Loucy (cell line): ENCODE results near the gene CTNNAL1.
"Not testable (repeated sequence)": the region's sequence is repeated elsewhere in the genome, so short reads cannot be mapped to it uniquely, and the experiment has no call there.

Source experiments
- H2AFZ ChIP-seq: fragments of 200-600 bp; sonication (generic); 2 replicates; pipeline ENCODE4 v1.6.0; 2016; ENCODE audit warnings: antibody characterized with exemption, mild to moderate bottlenecking, low read length, moderate library complexity
- H3F3A ChIP-seq: fragments of 200-600 bp; 2 replicates; pipeline ENCODE4 v1.6.0; 2016; ENCODE audit warnings: antibody characterized with exemption, low read depth, mild to moderate bottlenecking
- H3K27me3 ChIP-seq: fragments of 200-600 bp; sonication (generic); 2 replicates; pipeline ENCODE4 v1.6.1; 2014; ENCODE audit warnings: low read length, mild to moderate bottlenecking; ENCODE audit not compliant: insufficient read depth, poor library complexity, severe bottlenecking
- H3K36me3 ChIP-seq: fragments of 200-600 bp; sonication (generic); 2 replicates; pipeline ENCODE4 v1.6.1; 2016; ENCODE audit warnings: low read length; ENCODE audit not compliant: insufficient read depth
- H3K4me1 ChIP-seq: fragments of 200-600 bp; sonication (generic); 2 replicates; pipeline ENCODE4 v1.5.1; 2014; ENCODE audit warnings: low read length, mild to moderate bottlenecking; ENCODE audit not compliant: insufficient read depth, poor library complexity, severe bottlenecking
- H3K4me2 ChIP-seq: fragments of 200-600 bp; sonication (generic); 2 replicates; pipeline ENCODE4 v1.6.0; 2014; ENCODE audit warnings: antibody characterized with exemption, low read length, low read depth, mild to moderate bottlenecking; ENCODE audit not compliant: poor library complexity, severe bottlenecking
- H3K4me3 ChIP-seq: fragments of 200-600 bp; sonication (generic); 2 replicates; pipeline ENCODE4 v1.5.1; 2014; ENCODE audit warnings: low read length, mild to moderate bottlenecking, mixed read lengths; ENCODE audit not compliant: poor library complexity, severe bottlenecking
- H3K79me2 ChIP-seq: fragments of 200-600 bp; sonication (generic); 2 replicates; pipeline ENCODE4 v1.6.1; 2014; ENCODE audit warnings: low read length; ENCODE audit not compliant: insufficient read depth
- H3K9ac ChIP-seq: fragments of 200-600 bp; sonication (generic); 2 replicates; pipeline ENCODE4 v1.6.0; 2014; ENCODE audit warnings: mild to moderate bottlenecking, low read depth, low read length, moderate library complexity; ENCODE audit not compliant: poor library complexity, severe bottlenecking
- H3K9me2 ChIP-seq: fragments of 200-600 bp; sonication (generic); replicated peaks from 2 replicates; pipeline ENCODE4 v1.6.1; 2016; ENCODE audit warnings: low read depth, low read length, mixed read lengths
- H3K9me3 ChIP-seq: fragments of 200-600 bp; sonication (generic); 2 replicates; pipeline ENCODE4 v1.6.1; 2014; ENCODE audit warnings: mild to moderate bottlenecking, antibody characterized with exemption, low read length, low read depth; ENCODE audit not compliant: insufficient read depth
- H4K20me1 ChIP-seq: fragments of 200-600 bp; sonication (generic); 2 replicates; pipeline ENCODE4 v1.6.0; 2014; ENCODE audit warnings: antibody characterized with exemption, low read length, mild to moderate bottlenecking; ENCODE audit not compliant: insufficient read depth, poor library complexity, severe bottlenecking
- EZH2phosphoT487 ChIP-seq: fragments of 200-600 bp; IDR thresholded peaks from 2 replicates; pipeline ENCODE4 v1.6.1; 2018; ENCODE audit warnings: antibody characterized with exemption, mild to moderate bottlenecking, moderate library complexity, borderline replicate concordance
- TF ChIP-seq, protein P1 (sequence below): fragments of 200-600 bp; sonication (generic); conservative IDR thresholded peaks from 2 replicates; pipeline ENCODE4 v1.5.1; 2014; ENCODE audit warnings: mild to moderate bottlenecking, antibody characterized with exemption, low read length

The CTNNAL1 gene, protein sequence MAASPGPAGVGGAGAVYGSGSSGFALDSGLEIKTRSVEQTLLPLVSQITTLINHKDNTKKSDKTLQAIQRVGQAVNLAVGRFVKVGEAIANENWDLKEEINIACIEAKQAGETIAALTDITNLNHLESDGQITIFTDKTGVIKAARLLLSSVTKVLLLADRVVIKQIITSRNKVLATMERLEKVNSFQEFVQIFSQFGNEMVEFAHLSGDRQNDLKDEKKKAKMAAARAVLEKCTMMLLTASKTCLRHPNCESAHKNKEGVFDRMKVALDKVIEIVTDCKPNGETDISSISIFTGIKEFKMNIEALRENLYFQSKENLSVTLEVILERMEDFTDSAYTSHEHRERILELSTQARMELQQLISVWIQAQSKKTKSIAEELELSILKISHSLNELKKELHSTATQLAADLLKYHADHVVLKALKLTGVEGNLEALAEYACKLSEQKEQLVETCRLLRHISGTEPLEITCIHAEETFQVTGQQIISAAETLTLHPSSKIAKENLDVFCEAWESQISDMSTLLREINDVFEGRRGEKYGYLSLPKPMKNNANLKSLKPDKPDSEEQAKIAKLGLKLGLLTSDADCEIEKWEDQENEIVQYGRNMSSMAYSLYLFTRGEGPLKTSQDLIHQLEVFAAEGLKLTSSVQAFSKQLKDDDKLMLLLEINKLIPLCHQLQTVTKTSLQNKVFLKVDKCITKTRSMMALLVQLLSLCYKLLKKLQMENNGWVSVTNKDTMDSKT

DNA sequence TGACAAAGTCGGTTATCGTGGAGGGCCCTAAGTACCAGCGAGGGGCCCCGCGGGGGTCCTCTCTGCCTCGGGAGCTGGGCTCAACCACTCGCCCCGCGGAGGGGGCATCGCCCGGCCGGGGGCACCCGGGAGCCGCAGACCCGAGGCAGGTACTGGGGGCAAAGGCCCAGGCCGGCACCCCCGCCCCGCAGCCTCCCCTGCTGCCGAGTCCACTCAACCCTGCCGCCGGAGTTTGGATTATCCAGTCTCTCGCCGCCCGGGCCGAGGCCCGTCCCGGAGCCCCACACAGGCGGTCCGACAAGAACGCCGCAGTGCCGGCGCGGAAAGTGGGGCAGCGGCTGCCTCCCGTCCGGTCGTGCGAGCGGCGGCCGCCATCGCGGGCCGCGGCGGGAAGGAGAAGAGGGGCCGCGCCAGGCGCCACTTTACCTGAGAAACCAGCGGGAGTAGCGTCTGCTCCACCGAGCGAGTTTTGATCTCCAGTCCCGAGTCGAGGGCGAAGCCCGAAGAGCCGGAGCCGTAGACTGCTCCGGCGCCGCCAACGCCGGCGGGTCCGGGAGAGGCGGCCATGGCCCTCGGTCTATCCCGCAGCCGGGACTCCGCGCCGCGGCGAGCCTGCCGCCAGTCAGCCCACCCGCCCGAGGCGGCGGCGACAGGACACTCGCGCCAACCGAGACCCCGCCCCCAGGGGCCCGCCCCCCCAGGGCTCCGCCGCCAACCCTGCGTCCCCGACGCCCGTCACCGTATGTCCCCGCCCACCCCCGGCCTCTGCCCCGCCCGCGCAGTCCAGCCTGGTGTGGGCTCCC is at the start of gene CTNNAL1:
Gene CTNNAL1 (minus strand): TSS at position 624 of the 803 bp plus-strand sequence. CDS start 57 bp downstream, at position 567.
- TF ChIP-seq EZH2phosphoT487 = no peak
- TF ChIP-seq, protein P1, sequence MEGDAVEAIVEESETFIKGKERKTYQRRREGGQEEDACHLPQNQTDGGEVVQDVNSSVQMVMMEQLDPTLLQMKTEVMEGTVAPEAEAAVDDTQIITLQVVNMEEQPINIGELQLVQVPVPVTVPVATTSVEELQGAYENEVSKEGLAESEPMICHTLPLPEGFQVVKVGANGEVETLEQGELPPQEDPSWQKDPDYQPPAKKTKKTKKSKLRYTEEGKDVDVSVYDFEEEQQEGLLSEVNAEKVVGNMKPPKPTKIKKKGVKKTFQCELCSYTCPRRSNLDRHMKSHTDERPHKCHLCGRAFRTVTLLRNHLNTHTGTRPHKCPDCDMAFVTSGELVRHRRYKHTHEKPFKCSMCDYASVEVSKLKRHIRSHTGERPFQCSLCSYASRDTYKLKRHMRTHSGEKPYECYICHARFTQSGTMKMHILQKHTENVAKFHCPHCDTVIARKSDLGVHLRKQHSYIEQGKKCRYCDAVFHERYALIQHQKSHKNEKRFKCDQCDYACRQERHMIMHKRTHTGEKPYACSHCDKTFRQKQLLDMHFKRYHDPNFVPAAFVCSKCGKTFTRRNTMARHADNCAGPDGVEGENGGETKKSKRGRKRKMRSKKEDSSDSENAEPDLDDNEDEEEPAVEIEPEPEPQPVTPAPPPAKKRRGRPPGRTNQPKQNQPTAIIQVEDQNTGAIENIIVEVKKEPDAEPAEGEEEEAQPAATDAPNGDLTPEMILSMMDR = no peak

DNA sequence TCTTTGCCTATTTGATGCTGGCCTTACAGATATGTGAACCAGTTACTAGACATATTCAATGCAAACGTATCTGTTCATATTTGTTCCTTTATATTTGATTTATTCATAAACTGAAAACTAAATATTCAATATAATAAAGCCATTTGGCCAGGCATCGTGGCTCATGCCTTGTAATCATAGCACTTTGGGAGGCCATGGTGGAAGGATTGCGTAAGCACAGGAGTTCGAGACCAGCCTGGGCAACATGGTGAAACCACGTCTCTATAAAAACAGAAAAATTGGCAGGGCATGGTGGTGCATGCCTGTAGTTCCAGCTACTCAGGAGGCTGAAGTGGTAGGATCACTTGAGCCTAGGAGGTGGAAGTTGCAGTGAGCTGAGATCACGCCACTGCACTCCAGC is 49.2 kb upstream of the CTNNAL1 start:
- H3K27me3 ChIP-seq = no peaks in the 10 kb centered on the region
- no peaks in the 10 kb centered on the region for H3K4me1 ChIP-seq
- H3K9me2 ChIP-seq = no peaks in the 10 kb centered on the region
- H3K4me2 ChIP-seq = no peak overlapping the region
- no peak for TF ChIP-seq EZH2phosphoT487
- TF ChIP-seq, protein P1 = no peak
- no peaks in the 10 kb centered on the region for H3F3A ChIP-seq
- peaks cover 63% of the 10 kb centered on the region; the same call in 1 of the 2 replicates for H3K36me3 ChIP-seq
- no peak overlapping the region for H2AFZ ChIP-seq
- H3K9me3 ChIP-seq = no peaks in the 10 kb centered on the region
- no peak overlapping the region for H3K4me3 ChIP-seq
- H4K20me1 ChIP-seq = no peaks in the 10 kb centered on the region
- no peaks in the 10 kb centered on the region for H3K79me2 ChIP-seq
- no peak overlapping the region for H3K9ac ChIP-seq

More for the DNA sequence above, at the start of gene CTNNAL1:
- Histone ChIP-seq H3K4me1 (peaks cover 14% of the 10 kb centered on the region), H3K27me3 (peaks cover 16% of the 10 kb centered on the region), H3K4me3 (peak within 1 kb of the TSS; percentile 84), H3K9ac (peak within 1 kb of the TSS; percentile 84), H3K9me3 (no peaks in the 10 kb centered on the region), H4K20me1 (peaks cover 3% of the 10 kb centered on the region), H3K79me2 (peaks cover 11% of the 10 kb centered on the region; the same call in 1 of the 2 replicates), H3K4me2 (peak within 1 kb of the TSS; percentile 98), H3F3A (peaks cover 6% of the 10 kb centered on the region), H3K9me2 (no peaks in the 10 kb centered on the region), H2AFZ (peak within 1 kb of the TSS; percentile 90), H3K36me3 (0 out of 2 replicates have a peak, but pooled peaks cover 6% of the 10 kb centered on the region)

DNA sequence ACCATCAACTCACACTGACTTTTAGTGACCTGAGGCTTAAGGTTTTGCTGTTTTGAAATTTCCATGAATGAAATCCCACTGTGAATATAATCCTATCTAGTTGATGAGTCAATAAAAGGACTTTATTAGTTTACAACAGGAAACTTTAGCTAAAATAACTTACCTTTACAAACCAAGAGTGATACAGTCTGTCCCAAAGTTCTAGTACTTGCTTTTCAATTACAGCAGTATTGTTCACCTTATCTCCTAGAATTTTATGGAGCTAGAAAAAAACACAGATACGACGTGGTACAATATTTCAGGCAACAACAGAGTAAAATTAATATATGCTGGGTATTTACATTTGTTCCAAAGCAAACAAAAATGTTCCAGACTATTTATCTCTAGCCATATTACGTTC is 46.9 kb upstream of the CTNNAL1 start:
- TF ChIP-seq EZH2phosphoT487 = no peak
- TF ChIP-seq, protein P1 = no peak
- Histone ChIP-seq H3K36me3 (peaks cover 66% of the 10 kb centered on the region), H3K9me2 (no peaks in the 10 kb centered on the region)

DNA sequence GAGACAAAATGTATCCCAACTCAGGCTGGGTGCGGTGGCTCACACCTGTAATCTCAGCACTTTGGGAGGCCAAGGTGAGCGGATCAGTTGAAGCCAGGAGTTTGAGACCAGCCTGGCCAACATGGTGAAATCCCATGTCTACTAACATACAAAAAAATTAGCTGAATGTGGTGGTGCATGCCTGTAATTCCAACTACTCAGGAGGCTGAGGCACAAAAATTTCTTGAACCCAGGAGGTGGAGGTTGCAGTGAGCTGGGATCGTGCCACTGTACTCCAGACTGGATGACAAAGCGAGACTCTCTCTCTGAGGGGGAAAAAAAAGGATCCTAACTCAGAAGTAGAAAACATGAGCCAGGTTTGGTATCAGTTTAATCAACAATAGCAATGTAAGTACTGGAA is 39.8 kb upstream of the CTNNAL1 start:
- H3K4me2 ChIP-seq = not testable (repeated sequence)

More for the DNA sequence above, 46.9 kb upstream of the CTNNAL1 start:
- Histone ChIP-seq H3K9me3 (no peaks in the 10 kb centered on the region), H3K4me1 (no peaks in the 10 kb centered on the region), H3K27me3 (no peaks in the 10 kb centered on the region), H4K20me1 (no peaks in the 10 kb centered on the region), H3F3A (no peaks in the 10 kb centered on the region), H2AFZ (no peak overlapping the region), H3K4me2 (no peak overlapping the region), H3K79me2 (no peaks in the 10 kb centered on the region), H3K4me3 (no peak overlapping the region), H3K9ac (no peak overlapping the region)

More for the DNA sequence above, 39.8 kb upstream of the CTNNAL1 start:
- not testable (repeated sequence) for H3F3A ChIP-seq, H3K9ac ChIP-seq, H2AFZ ChIP-seq, H3K27me3 ChIP-seq, H3K4me3 ChIP-seq, H3K9me3 ChIP-seq, H4K20me1 ChIP-seq, H3K9me2 ChIP-seq, H3K4me1 ChIP-seq, H3K79me2 ChIP-seq
- peaks cover 73% of the 10 kb centered on the region for H3K36me3 ChIP-seq
